ENCODE results near the gene MMP25. TPM values are rescaled to one million over a fixed set of nuclear protein-coding genes. Genes with fewer than 3 reads are reported as not detected.
A peak's percentile ranks its signal among the peaks of the same experiment; 100 is the strongest.

The MMP25 gene
- total and polyA plus RNA-seq, 9 of the 15 experiments (the other 6 are each of a cell fraction or from before 2014, with no cell fraction given) = 0.03 to 0.04 TPM; not detected in 7

DNA sequence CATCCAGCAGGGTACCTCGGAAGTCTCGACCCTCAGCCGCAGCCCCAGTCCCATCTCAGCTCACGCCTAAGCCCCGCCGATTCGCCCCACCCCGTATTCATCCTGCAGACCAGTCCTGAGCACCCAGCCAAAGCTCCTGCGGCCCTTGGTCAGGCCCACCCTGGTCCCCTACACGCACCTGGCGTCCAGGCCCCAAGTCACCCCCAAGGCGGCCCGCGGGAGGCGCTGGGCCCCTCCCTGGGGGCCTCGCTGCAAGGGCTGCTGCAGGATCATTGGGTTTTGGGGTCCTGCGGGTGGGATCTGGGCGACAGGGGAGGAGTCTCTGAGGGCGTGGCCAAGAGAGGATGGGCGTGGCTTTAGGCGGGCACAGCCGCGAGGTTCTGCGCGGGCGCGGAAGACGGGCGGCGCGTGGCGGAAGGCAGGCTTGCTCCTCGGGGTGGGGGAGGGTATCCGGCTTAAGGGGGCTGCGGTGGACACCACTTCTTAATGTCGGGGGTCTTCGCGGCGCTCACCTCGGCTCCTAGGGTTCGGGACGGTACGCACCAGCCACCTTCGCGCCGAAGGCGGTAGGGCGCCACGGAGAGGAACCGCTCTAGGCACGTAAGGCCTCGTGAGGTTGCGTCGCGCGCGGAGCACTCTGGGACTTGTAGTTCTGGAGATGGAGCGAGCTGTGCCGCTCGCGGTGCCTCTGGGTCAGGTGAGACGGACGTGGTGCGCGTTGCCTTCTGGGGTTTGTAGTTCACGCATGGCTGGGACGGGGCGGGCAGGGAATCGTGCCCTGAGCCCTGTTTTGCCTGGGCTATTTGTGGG, 22.5 kb upstream of the MMP25 start, which contains the start of the genes HCFC1R1 and THOC6 (continued):
- TF ChIP-seq PURB (CRISPR knock-in tag; IDR thresholded peaks at IDR 0.05; ENCODE audit: low read depth) (no peak), RFX1 (IDR thresholded peaks at IDR 0.05) (no peak), LEF1 (IDR thresholded peaks at IDR 0.05) (no peak), MEF2D (tag; conservative IDR thresholded peaks at IDR 0.05; ENCODE audit: low read depth) (peak; percentile 48; the same call in 1 of the 2 replicates), HOXB6 (CRISPR knock-in tag; IDR thresholded peaks at IDR 0.05; ENCODE audit: borderline replicate concordance) (no peak), IFI16 (CRISPR knock-in tag; IDR thresholded peaks at IDR 0.05) (no peak), MTA1 (IDR thresholded peaks at IDR 0.05; ENCODE audit: borderline replicate concordance) (0 out of 2 replicates have a peak, but pooled peaks have one; percentile 23), PHB2 (IDR thresholded peaks at IDR 0.05; ENCODE audit: low read depth) (no peak), NR3C1 (CRISPR knock-in tag; IDR thresholded peaks at IDR 0.05) (no peak), FOXM1 (IDR thresholded peaks at IDR 0.05; ENCODE audit: low read depth) (no peak), FOXM1 (CRISPR knock-in tag; IDR thresholded peaks at IDR 0.05; ENCODE audit: low read depth) (peak; percentile 72; the same call in 1 of the 2 replicates), HBP1 (CRISPR knock-in tag; IDR thresholded peaks at IDR 0.05) (peak; percentile 29; the same call in 1 of the 2 replicates), ZNF316 (IDR thresholded peaks at IDR 0.05) (no peak), U2AF1 (optimal IDR thresholded peaks at IDR 0.05; ENCODE audit: low read depth, low read length) (peak; percentile 64), ZNF699 (CRISPR knock-in tag; IDR thresholded peaks at IDR 0.05; ENCODE audit: insufficient replicate concordance) (no peak), PTRF (tag; IDR thresholded peaks at IDR 0.05) (no peak), PCBP1 (IDR thresholded peaks at IDR 0.05; ENCODE audit: low read depth, low read length, poor library complexity, severe bottlenecking) (peak; percentile 47), ZNF639 (CRISPR knock-in tag; conservative IDR thresholded peaks at IDR 0.05 in 1 of 2, IDR thresholded peaks at IDR 0.05 in 1 of 2) (peak in 1 of 2 experiments; percentile 73; a peak in 2 of 4 replicates), GABPB1 (CRISPR knock-in tag; IDR thresholded peaks at IDR 0.05) (peak; percentile 90), ZNF224 (CRISPR knock-in tag; IDR thresholded peaks at IDR 0.05) (no peak), CREBBP (IDR thresholded peaks at IDR 0.05; ENCODE audit: low read depth, low read length) (no peak), FIP1L1 (IDR thresholded peaks at IDR 0.05; ENCODE audit: low read depth, low read length, poor library complexity, severe bottlenecking) (peak; percentile 97), ZBTB8A (IDR thresholded peaks at IDR 0.05; ENCODE audit: partially characterized antibody) (no peak), ZKSCAN1 (IDR thresholded peaks at IDR 0.05; ENCODE audit: low read depth, low read length) (peak; percentile 35; the same call in 1 of the 2 replicates), ZNF311 (CRISPR knock-in tag; IDR thresholded peaks at IDR 0.05) (no peak), LARP7 (IDR thresholded peaks at IDR 0.05) (no peak), ZNF133 (CRISPR knock-in tag; IDR thresholded peaks at IDR 0.05) (no peak)

Measured in K562 (cell line).